K562 (cell line): ENCODE data around the gene CRB2. TPM values are rescaled to one million over a fixed set of nuclear protein-coding genes. Genes with fewer than 3 reads are reported as not detected.
A peak's percentile ranks its signal among the peaks of the same experiment; 100 is the strongest.

Experiments used
- ADNP ChIP-seq: fragments of 200-800 bp; sonication (Bioruptor generic); IDR thresholded peaks from 2 replicates; pipeline ENCODE4 v1.6.1; 2016; ENCODE audit warnings: missing genetic modification characterization, missing compliant biosample characterization
- BRCA1 ChIP-seq, 2 experiments: fragments of 450-650 bp in 1 of 2; sonication (generic) in 1 of 2; formaldehyde crosslinking in 1 of 2; IDR thresholded peaks; 2 replicates each; pipeline versions ENCODE4 v1.5.0 to v1.6.1; 2017 to 2020; ENCODE audit warnings: mild to moderate bottlenecking in 1 of 2, missing genetic modification reagents in 1 of 2
- BRF1 ChIP-seq: IDR thresholded peaks from 3 replicates; pipeline ENCODE4 v1.6.1; 2011; ENCODE audit warnings: borderline replicate concordance, mild to moderate bottlenecking; ENCODE audit not compliant: insufficient read length; ENCODE audit errors: extremely low read depth
- CHCHD3 ChIP-seq: fragments of 250-450 bp; sonication (Bioruptor Pico); IDR thresholded peaks from 2 replicates; pipeline ENCODE4 v2.1.2; 2022; ENCODE audit warnings: mild to moderate bottlenecking
- CHD1 ChIP-seq: fragments of 200-600 bp; sonication (generic); IDR thresholded peaks from one replicate; pipeline ENCODE4 v1.6.1; 2012; ENCODE audit warnings: mild to moderate bottlenecking, moderate library complexity, low read length, inconsistent platforms
- CSDE1 ChIP-seq, 2 experiments: fragments of 450-650 bp; IDR thresholded peaks; 2 replicates each; pipeline ENCODE4 v1.6.1; 2016; ENCODE audit warnings: mild to moderate bottlenecking in 1 of 2
- DIDO1 ChIP-seq: fragments of 450-650 bp; IDR thresholded peaks from 2 replicates; pipeline ENCODE4 v1.6.1; 2016; ENCODE audit warnings: low read depth, missing biosample characterization, missing genetic modification characterization
- DNMT1 ChIP-seq: fragments of 450-650 bp; IDR thresholded peaks from 2 replicates; pipeline ENCODE4 v1.6.1; 2016; ENCODE audit warnings: antibody characterized with exemption, mild to moderate bottlenecking
- HDGF ChIP-seq: fragments of 450-650 bp; IDR thresholded peaks from 2 replicates; pipeline ENCODE4 v1.6.1; 2016
- NONO ChIP-seq, 2 experiments: fragments of 200-400 bp in 1 of 2; fragments of 450-650 bp in 1 of 2; formaldehyde crosslinking in 1 of 2; IDR thresholded peaks; 2 replicates each; pipeline ENCODE4 v1.6.1; 2017; ENCODE audit warnings: low read depth in 2 of 2, mild to moderate bottlenecking in 2 of 2, moderate library complexity in 2 of 2, low read length in 1 of 2
- NR2C1 ChIP-seq, 2 experiments: fragments of 450-650 bp; IDR thresholded peaks; 2 replicates each; pipeline ENCODE4 v1.6.1; 2017; ENCODE audit warnings: mild to moderate bottlenecking in 2 of 2, antibody characterized with exemption in 1 of 2, inconsistent platforms in 1 of 2, missing compliant biosample characterization in 1 of 2, missing genetic modification characterization in 1 of 2
- PCBP1 ChIP-seq: fragments of 200-400 bp; formaldehyde crosslinking; IDR thresholded peaks from 2 replicates; pipeline ENCODE4 v1.6.1; 2018; ENCODE audit warnings: mild to moderate bottlenecking, low read depth, low read length; ENCODE audit not compliant: poor library complexity, severe bottlenecking
- POLR2AphosphoS5 ChIP-seq: IDR thresholded peaks from 2 replicates; pipeline ENCODE4 v1.6.1; 2011; ENCODE audit warnings: mild to moderate bottlenecking, low read depth, low read length, moderate library complexity; ENCODE audit not compliant: control insufficient read depth, insufficient read depth
- RB1 ChIP-seq: fragments of 450-650 bp; IDR thresholded peaks from 2 replicates; pipeline ENCODE4 v1.6.1; 2017; ENCODE audit warnings: low read depth, mild to moderate bottlenecking
- RUNX1 ChIP-seq: sonication (generic); IDR thresholded peaks from 2 replicates; pipeline ENCODE4 v1.6.1; 2016; ENCODE audit warnings: antibody characterized with exemption, low read depth
- SMAD4 ChIP-seq: fragments of 250-450 bp; sonication (Bioruptor Pico); conservative IDR thresholded peaks from 2 replicates; pipeline ENCODE4 v1.8.0; 2021; ENCODE audit warnings: inconsistent platforms, mild to moderate bottlenecking, moderate library complexity
- SMARCB1 ChIP-seq: IDR thresholded peaks from 2 replicates; pipeline ENCODE4 v1.6.1; 2011; ENCODE audit warnings: improper control_type of control experiment, low read depth; ENCODE audit not compliant: insufficient read length
- SPI1 ChIP-seq: IDR thresholded peaks from 2 replicates; pipeline ENCODE4 v1.6.1; 2011; ENCODE audit warnings: low read depth, low read length, control low read depth, borderline replicate concordance
- TCFL5 ChIP-seq: fragments of 250-450 bp; sonication (Bioruptor Pico); conservative IDR thresholded peaks from 2 replicates; pipeline ENCODE4 v1.6.1; 2021; ENCODE audit warnings: mild to moderate bottlenecking, moderate library complexity, matching md5 sums
- ZNF121 ChIP-seq: sonication (generic); formaldehyde crosslinking; conservative IDR thresholded peaks from 2 replicates; pipeline ENCODE4 v1.8.0; 2022; ENCODE audit warnings: missing genetic modification reagents
- ZNF3 ChIP-seq: fragments of 250-450 bp; sonication (Bioruptor Pico); IDR thresholded peaks from 2 replicates; pipeline ENCODE4 v1.5.0; 2021; ENCODE audit warnings: mild to moderate bottlenecking, moderate library complexity
- ZNF384 ChIP-seq: IDR thresholded peaks from 2 replicates; pipeline ENCODE4 v1.6.1; 2012; ENCODE audit warnings: low read depth, low read length, improper control_type of control experiment
- ZNF436 ChIP-seq: fragments of 250-450, 450-650 bp; sonication (Bioruptor Pico); formaldehyde crosslinking; IDR thresholded peaks from 2 replicates; pipeline ENCODE4 v1.7.0; 2020; ENCODE audit warnings: mild to moderate bottlenecking
- polyA plus RNA-seq, 8 experiments: library from polyadenylated mRNA; depleted of rRNA in 4 of 8; stranded (reverse) in 5 of 8; unstranded in 3 of 8; fragments of >200 nt; fragmentation: Nextera tagmentation in 2 of 8; fragmentation: Illumina TruSeq in 1 of 8; extraction: Ambion mirVana in 2 of 8; extraction: Trizol in 1 of 8; gene quantifications; 2 replicates each; pipeline versions ENCODE4 v1.2.1 to v1.2.3, GENCODE V29; 2011 to 2014; ENCODE audit warnings: inconsistent platforms in 1 of 8, missing spikeins in 1 of 8
- total RNA-seq, 7 experiments: library from RNA; depleted of rRNA in 6 of 7; stranded (reverse); fragments of >200 nt in 6 of 7; fragmentation: Illumina TruSeq in 2 of 7; extraction: Trizol in 2 of 7; gene quantifications; 2 replicates each; pipeline versions ENCODE4 v1.2.1 to v1.2.3, GENCODE V29; 2011 to 2021; ENCODE audit warnings: low replicate concordance in 1 of 7
- TF ChIP-seq, protein P1 (sequence below): fragments of 450-650 bp; formaldehyde crosslinking; IDR thresholded peaks from 2 replicates; pipeline ENCODE4 v1.4.0; 2020; ENCODE audit warnings: mild to moderate bottlenecking
- TF ChIP-seq, protein P2 (sequence below): sonication (generic); formaldehyde crosslinking; IDR thresholded peaks from 2 replicates; pipeline ENCODE4 v1.8.0; 2022; ENCODE audit warnings: mild to moderate bottlenecking, missing genetic modification reagents
- TF ChIP-seq, protein P3 (sequence below): fragments of 200-800 bp; sonication (Bioruptor generic); IDR thresholded peaks from 2 replicates; pipeline ENCODE4 v1.6.1; 2017; ENCODE audit warnings: missing genetic modification characterization, missing compliant biosample characterization

The CRB2 gene
- total and polyA plus RNA-seq, 9 of the 15 experiments (the other 6 are each of a cell fraction or from before 2014, with no cell fraction given) = 0.13 to 1.2 (median 0.25) TPM; not detected in 2

DNA sequence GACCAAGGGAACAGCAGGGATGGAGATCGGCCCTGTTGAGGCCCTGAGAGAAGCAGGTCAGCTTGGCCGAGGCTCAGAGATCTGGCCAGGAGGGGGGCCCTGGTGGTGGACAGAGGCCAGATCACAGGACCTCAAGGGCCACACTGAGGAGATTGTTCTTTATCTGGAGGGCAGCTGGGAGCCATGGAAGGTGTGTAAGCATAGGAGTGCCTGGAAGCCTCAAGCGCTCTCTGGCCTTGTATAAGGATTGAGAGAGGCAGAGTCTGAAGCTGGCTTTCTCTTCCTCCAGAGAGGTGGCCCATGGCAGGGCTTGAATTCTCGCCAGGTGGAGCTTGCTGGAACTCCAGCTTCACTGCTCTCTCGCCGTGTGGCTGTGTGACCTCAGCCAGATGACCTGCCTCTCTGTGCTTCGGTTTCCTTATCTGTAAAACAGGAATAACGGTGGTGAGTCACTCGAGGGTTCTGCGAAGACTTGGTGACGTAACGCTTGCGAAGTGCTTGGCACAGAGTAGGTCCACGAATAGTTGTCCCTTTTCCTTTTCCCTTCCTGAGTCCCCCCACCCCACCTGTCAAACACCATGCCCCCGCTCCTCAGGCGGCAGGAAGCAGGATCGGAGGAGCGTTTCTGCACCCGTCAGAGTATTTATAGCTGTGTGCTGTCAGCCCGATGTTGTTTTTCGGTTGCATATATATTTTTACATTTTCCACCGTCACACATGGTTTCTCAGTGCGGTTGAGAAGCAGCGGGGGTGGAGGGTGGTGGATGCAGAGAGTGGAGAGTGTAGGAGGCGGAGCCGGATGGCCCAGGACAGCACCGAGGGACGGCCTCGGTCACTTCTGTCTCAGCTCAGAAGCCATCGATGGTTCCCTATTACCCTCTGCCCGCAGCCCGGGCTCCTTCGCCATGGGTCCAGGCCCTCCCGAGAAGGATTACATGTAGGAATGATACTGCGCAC lies 17.0 kb upstream of the CRB2 start (continued):
- TF ChIP-seq BRCA1 (IDR thresholded peaks at IDR 0.05) (no peak), BRCA1 (CRISPR knock-in tag; IDR thresholded peaks at IDR 0.05) (no peak), DNMT1 (no peak), CHCHD3 (CRISPR knock-in tag) (no peak), BRF1 (no peak), ZNF3 (no peak), HDGF (no peak), SPI1 (no peak), RUNX1 (no peak), CHD1 (no peak), ZNF436 (CRISPR knock-in tag) (no peak), ZNF384 (no peak), TCFL5 (CRISPR knock-in tag) (no peak), DIDO1 (tag) (no peak), POLR2AphosphoS5 (no peak; the same call in 1 of the 2 replicates), PCBP1 (no peak), CSDE1 (IDR thresholded peaks at IDR 0.05) (no peak), ZNF121 (CRISPR knock-in tag) (no peak), SMARCB1 (no peak), ADNP (tag) (peak; percentile 95), RB1 (0 out of 2 replicates have a peak, but pooled peaks have one; percentile 32), SMAD4 (CRISPR knock-in tag) (no peak), NONO (IDR thresholded peaks at IDR 0.05; ENCODE audit: low read depth in 2 of 2, low read length in 1 of 2) (peak in 1 of 2 experiments; percentile 21; a peak in 1 of 4 replicates), NR2C1 (IDR thresholded peaks at IDR 0.05) (no peak), NR2C1 (tag; IDR thresholded peaks at IDR 0.05) (peak; percentile 23; the same call in 1 of the 2 replicates)
- TF ChIP-seq, protein P1, sequence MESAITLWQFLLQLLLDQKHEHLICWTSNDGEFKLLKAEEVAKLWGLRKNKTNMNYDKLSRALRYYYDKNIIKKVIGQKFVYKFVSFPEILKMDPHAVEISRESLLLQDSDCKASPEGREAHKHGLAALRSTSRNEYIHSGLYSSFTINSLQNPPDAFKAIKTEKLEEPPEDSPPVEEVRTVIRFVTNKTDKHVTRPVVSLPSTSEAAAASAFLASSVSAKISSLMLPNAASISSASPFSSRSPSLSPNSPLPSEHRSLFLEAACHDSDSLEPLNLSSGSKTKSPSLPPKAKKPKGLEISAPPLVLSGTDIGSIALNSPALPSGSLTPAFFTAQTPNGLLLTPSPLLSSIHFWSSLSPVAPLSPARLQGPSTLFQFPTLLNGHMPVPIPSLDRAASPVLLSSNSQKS (CRISPR knock-in tag) = no peak
- TF ChIP-seq, protein P2, sequence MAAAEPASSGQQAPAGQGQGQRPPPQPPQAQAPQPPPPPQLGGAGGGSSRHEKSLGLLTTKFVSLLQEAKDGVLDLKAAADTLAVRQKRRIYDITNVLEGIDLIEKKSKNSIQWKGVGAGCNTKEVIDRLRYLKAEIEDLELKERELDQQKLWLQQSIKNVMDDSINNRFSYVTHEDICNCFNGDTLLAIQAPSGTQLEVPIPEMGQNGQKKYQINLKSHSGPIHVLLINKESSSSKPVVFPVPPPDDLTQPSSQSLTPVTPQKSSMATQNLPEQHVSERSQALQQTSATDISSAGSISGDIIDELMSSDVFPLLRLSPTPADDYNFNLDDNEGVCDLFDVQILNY (CRISPR knock-in tag) = no peak
- TF ChIP-seq, protein P3, sequence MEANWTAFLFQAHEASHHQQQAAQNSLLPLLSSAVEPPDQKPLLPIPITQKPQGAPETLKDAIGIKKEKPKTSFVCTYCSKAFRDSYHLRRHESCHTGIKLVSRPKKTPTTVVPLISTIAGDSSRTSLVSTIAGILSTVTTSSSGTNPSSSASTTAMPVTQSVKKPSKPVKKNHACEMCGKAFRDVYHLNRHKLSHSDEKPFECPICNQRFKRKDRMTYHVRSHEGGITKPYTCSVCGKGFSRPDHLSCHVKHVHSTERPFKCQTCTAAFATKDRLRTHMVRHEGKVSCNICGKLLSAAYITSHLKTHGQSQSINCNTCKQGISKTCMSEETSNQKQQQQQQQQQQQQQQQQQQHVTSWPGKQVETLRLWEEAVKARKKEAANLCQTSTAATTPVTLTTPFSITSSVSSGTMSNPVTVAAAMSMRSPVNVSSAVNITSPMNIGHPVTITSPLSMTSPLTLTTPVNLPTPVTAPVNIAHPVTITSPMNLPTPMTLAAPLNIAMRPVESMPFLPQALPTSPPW (CRISPR knock-in tag) = peak; percentile 61; the same call in 1 of the 2 replicates
